SK-N-SH treated with all-trans-retinoic acid at 6 μM for 48 hours (cell line): ENCODE measurements around the gene YPEL4.

Source experiments
- ATAC-seq: fragments of 200-7000 bp; cut with Tn5 transposase; 3 replicates; pipeline ENCODE4 v1.9.1; 2020; ENCODE audit warnings: mild to moderate bottlenecking, moderate library complexity
- CSDC2 ChIP-seq: fragments of 250-450 bp; sonication (Bioruptor Pico); IDR thresholded peaks from 2 replicates; pipeline ENCODE4 v1.5.0; 2020; ENCODE audit warnings: mild to moderate bottlenecking, moderate library complexity
- CSRNP3 ChIP-seq: fragments of 250-450 bp; sonication (Bioruptor Pico); IDR thresholded peaks from 2 replicates; pipeline ENCODE4 v1.5.1; 2021; ENCODE audit warnings: mild to moderate bottlenecking, moderate library complexity
- ESRRG ChIP-seq: fragments of 250-450 bp; sonication (Bioruptor Pico); IDR thresholded peaks from 2 replicates; pipeline ENCODE4 v1.6.1; 2021; ENCODE audit warnings: mild to moderate bottlenecking
- ISL1 ChIP-seq: fragments of 250-450 bp; sonication (Bioruptor Pico); IDR thresholded peaks from 2 replicates; pipeline ENCODE4 v2.1.2; 2022; ENCODE audit warnings: mild to moderate bottlenecking, moderate library complexity
- OSR1 ChIP-seq: fragments of 250-450 bp; sonication (Bioruptor Pico); IDR thresholded peaks from 2 replicates; pipeline ENCODE4 v1.8.0; 2022; ENCODE audit warnings: moderate library complexity, mild to moderate bottlenecking, inconsistent platforms
- PATZ1 ChIP-seq: fragments of 250-450 bp; sonication (Bioruptor Pico); IDR thresholded peaks from 2 replicates; pipeline ENCODE4 v1.8.0; 2020; ENCODE audit warnings: mild to moderate bottlenecking, moderate library complexity, borderline replicate concordance
- POU6F1 ChIP-seq: fragments of 250-450 bp; sonication (Bioruptor Pico); IDR thresholded peaks from 2 replicates; pipeline ENCODE4 v1.8.0; 2021; ENCODE audit warnings: low read depth, mild to moderate bottlenecking, moderate library complexity, borderline replicate concordance
- PPARA ChIP-seq: fragments of 250-450 bp; sonication (Bioruptor Pico); IDR thresholded peaks from 2 replicates; pipeline ENCODE4 v1.5.0; 2020; ENCODE audit warnings: mild to moderate bottlenecking, borderline replicate concordance
- TSHZ2 ChIP-seq: fragments of 250-450 bp; sonication (Bioruptor Pico); IDR thresholded peaks from 2 replicates; pipeline ENCODE4 v1.5.0; 2020; ENCODE audit warnings: mild to moderate bottlenecking, moderate library complexity
- ZC3H10 ChIP-seq: fragments of 250-450 bp; sonication (Bioruptor Pico); IDR thresholded peaks from 2 replicates; pipeline ENCODE4 v1.5.1; 2021; ENCODE audit warnings: mild to moderate bottlenecking, moderate library complexity
- ZFP3 ChIP-seq: fragments of 250-450 bp; sonication (Bioruptor Pico); IDR thresholded peaks from 2 replicates; pipeline ENCODE4 v1.5.0; 2020; ENCODE audit warnings: mild to moderate bottlenecking, moderate library complexity
- ZNF70 ChIP-seq: fragments of 450-650 bp; formaldehyde crosslinking; IDR thresholded peaks from 2 replicates; pipeline ENCODE4 v1.5.0; 2020; ENCODE audit warnings: mild to moderate bottlenecking, moderate library complexity
- ZNF8 ChIP-seq: fragments of 450-650 bp; formaldehyde crosslinking; IDR thresholded peaks from 2 replicates; pipeline ENCODE4 v1.5.0; 2020; ENCODE audit warnings: mild to moderate bottlenecking, moderate library complexity

The YPEL4 gene

GRCh38 chr11:57658023-57658361 lies 8.3 kb upstream of the YPEL4 start:
- no peak for TF ChIP-seq ZNF8 (CRISPR knock-in tag)
- no peak for TF ChIP-seq ZC3H10 (CRISPR knock-in tag)
- TF ChIP-seq OSR1 (CRISPR knock-in tag): no peak
- no peak for TF ChIP-seq TSHZ2
- TF ChIP-seq CSDC2 (CRISPR knock-in tag): no peak
- TF ChIP-seq PPARA: no peak
- peak; percentile 12 for ATAC-seq

- TF ChIP-seq PATZ1 (CRISPR knock-in tag): peak; percentile 89; the same call in 1 of the 2 replicates
- no peak for TF ChIP-seq ESRRG (CRISPR knock-in tag)
- no peak for TF ChIP-seq TSHZ2
- peak; percentile 98 for ATAC-seq
These were observed 7.7 kb upstream of the YPEL4 start, which contains the start of gene CLP1 for GRCh38 chr11:57657194-57658022. Gene CLP1, plus strand, starts transcription at chr11:57657762. Its CDS starts 1,715 bp downstream, at chr11:57659477.

GRCh38 chr11:57656885-57657193 lies 7.1 kb upstream of the YPEL4 start:
- no peak for ATAC-seq
- TF ChIP-seq TSHZ2 (no peak), POU6F1 (CRISPR knock-in tag) (no peak), ZNF70 (no peak), ZFP3 (no peak), CSRNP3 (CRISPR knock-in tag) (no peak), OSR1 (CRISPR knock-in tag) (no peak), PATZ1 (CRISPR knock-in tag) (no peak), ISL1 (CRISPR knock-in tag) (no peak)
